Measurements from ENCODE around the gene PCDH18. TPM values are rescaled to one million over a fixed set of nuclear protein-coding genes. Genes with fewer than 3 reads are reported as not detected.

Gene PCDH18
- total RNA-seq, 1 experiment from 2014 or later = 4.9 TPM

GRCh38 chr4:137526681-137527080 is 5.6 kb downstream of the PCDH18 start:
- Mint-ChIP-seq H3K27ac (ENCODE audit: low read depth, unreplicated experiment) (no peak overlapping the region), H3K36me3 (ENCODE audit: insufficient read depth, unreplicated experiment) (peaks cover 29% of the 10 kb centered on the region), H3K9me3 (ENCODE audit: unreplicated experiment) (no peaks in the 10 kb centered on the region), H3K27me3 (ENCODE audit: insufficient read depth, unreplicated experiment) (no peaks in the 10 kb centered on the region), H3K4me1 (ENCODE audit: insufficient read depth, unreplicated experiment) (peaks cover 21% of the 10 kb centered on the region), H3K4me3 (ENCODE audit: unreplicated experiment) (no peak overlapping the region)
- ChIA-PET CTCF (no interaction called here), POLR2A (no interaction called here)
- intact Hi-C loops (cut with micrococcal nuclease) = no loop called here
- no TSS peak for BruUV-seq (replicated peaks)
- no peak for DNase-seq (ENCODE audit: unreplicated experiment)
- no peak for TF ChIP-seq CTCF (IDR thresholded peaks at IDR 0.05; ENCODE audit: unreplicated experiment)

GRCh38 chr4:137524725-137525369 is 7.4 kb downstream of the PCDH18 start:
- Mint-ChIP-seq H3K4me1 (ENCODE audit: insufficient read depth, unreplicated experiment) (peaks cover 21% of the 10 kb centered on the region), H3K27ac (ENCODE audit: low read depth, unreplicated experiment) (peak overlapping the region; percentile 53), H3K9me3 (ENCODE audit: unreplicated experiment) (no peaks in the 10 kb centered on the region), H3K27me3 (ENCODE audit: insufficient read depth, unreplicated experiment) (no peaks in the 10 kb centered on the region), H3K36me3 (ENCODE audit: insufficient read depth, unreplicated experiment) (peaks cover 27% of the 10 kb centered on the region), H3K4me3 (ENCODE audit: unreplicated experiment) (no peak overlapping the region)
- intact Hi-C loops (cut with micrococcal nuclease) = no loop called here
- no peak for TF ChIP-seq CTCF (IDR thresholded peaks at IDR 0.05; ENCODE audit: unreplicated experiment)
- ChIA-PET POLR2A (no interaction called here), CTCF (interaction anchor here (0.6 kb wide), 1 partner anchor 201 kb away, joined by 4 read pairs; no protein-coding TSS in a partner anchor)
- no peak for DNase-seq (ENCODE audit: unreplicated experiment)
- BruUV-seq (replicated peaks) = no TSS peak

- Mint-ChIP-seq H3K36me3 (ENCODE audit: insufficient read depth, unreplicated experiment) (peaks cover 26% of the 10 kb centered on the region), H3K9me3 (ENCODE audit: unreplicated experiment) (no peaks in the 10 kb centered on the region), H3K27ac (ENCODE audit: low read depth, unreplicated experiment) (peak overlapping the region; percentile 13), H3K27me3 (ENCODE audit: insufficient read depth, unreplicated experiment) (no peaks in the 10 kb centered on the region), H3K4me1 (ENCODE audit: insufficient read depth, unreplicated experiment) (peaks cover 32% of the 10 kb centered on the region), H3K4me3 (ENCODE audit: unreplicated experiment) (no peak overlapping the region)
- BruUV-seq (replicated peaks) = no TSS peak
- intact Hi-C loops (cut with micrococcal nuclease) = no loop called here
- POLR2A ChIA-PET = interaction anchor here (1.8 kb wide), 1 partner anchor 8 kb away, joined by 4 read pairs; the partner anchor contains the start of gene PCDH18
- CTCF ChIA-PET = interaction anchor here (0.6 kb wide), 1 partner anchor 154 kb away, joined by 3 read pairs; no protein-coding TSS in a partner anchor
- no peak for TF ChIP-seq CTCF (IDR thresholded peaks at IDR 0.05; ENCODE audit: unreplicated experiment)
- DNase-seq (ENCODE audit: unreplicated experiment) = no peak
Measured at GRCh38 chr4:137523329-137523728, 9.0 kb downstream of the PCDH18 start.

- no peak for TF ChIP-seq CTCF (IDR thresholded peaks at IDR 0.05; ENCODE audit: unreplicated experiment)
- Mint-ChIP-seq H3K9me3 (ENCODE audit: unreplicated experiment) (no peaks in the 10 kb centered on the region), H3K27me3 (ENCODE audit: insufficient read depth, unreplicated experiment) (no peaks in the 10 kb centered on the region), H3K4me1 (ENCODE audit: insufficient read depth, unreplicated experiment) (peaks cover 32% of the 10 kb centered on the region), H3K36me3 (ENCODE audit: insufficient read depth, unreplicated experiment) (peaks cover 27% of the 10 kb centered on the region), H3K4me3 (ENCODE audit: unreplicated experiment) (no peak overlapping the region), H3K27ac (ENCODE audit: low read depth, unreplicated experiment) (no peak overlapping the region)
- no peak for DNase-seq (ENCODE audit: unreplicated experiment)
- ChIA-PET POLR2A (no interaction called here), CTCF (no interaction called here)
- intact Hi-C loops (cut with micrococcal nuclease) = no loop called here
- no TSS peak for BruUV-seq (replicated peaks)
Measured at GRCh38 chr4:137521053-137521452, 11.2 kb downstream of the PCDH18 start.
